ENCODE results near the gene SYK.

DNA sequence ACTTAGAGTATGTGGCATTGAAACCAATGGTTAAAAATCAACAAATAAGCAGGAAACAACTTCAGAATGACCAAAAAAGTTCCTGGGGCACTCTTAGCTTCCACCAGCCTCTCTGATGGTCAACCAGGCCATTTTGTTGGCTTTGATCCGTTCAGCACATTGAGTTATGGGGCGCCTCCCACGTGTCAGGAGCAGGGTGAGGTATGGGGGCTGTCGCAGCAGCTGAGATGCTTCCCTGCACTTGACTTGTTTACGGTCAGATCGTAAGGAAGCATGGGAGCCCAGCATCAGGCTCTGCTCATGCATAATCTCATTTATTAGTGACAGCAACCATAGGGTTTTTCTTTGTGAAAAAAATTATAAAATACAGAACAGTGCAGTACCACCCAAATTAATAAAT lies 16.7 kb downstream of the SYK start:
- TF ChIP-seq, protein P1, sequence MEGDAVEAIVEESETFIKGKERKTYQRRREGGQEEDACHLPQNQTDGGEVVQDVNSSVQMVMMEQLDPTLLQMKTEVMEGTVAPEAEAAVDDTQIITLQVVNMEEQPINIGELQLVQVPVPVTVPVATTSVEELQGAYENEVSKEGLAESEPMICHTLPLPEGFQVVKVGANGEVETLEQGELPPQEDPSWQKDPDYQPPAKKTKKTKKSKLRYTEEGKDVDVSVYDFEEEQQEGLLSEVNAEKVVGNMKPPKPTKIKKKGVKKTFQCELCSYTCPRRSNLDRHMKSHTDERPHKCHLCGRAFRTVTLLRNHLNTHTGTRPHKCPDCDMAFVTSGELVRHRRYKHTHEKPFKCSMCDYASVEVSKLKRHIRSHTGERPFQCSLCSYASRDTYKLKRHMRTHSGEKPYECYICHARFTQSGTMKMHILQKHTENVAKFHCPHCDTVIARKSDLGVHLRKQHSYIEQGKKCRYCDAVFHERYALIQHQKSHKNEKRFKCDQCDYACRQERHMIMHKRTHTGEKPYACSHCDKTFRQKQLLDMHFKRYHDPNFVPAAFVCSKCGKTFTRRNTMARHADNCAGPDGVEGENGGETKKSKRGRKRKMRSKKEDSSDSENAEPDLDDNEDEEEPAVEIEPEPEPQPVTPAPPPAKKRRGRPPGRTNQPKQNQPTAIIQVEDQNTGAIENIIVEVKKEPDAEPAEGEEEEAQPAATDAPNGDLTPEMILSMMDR (IDR thresholded peaks at IDR 0.05), result no peak
- TF ChIP-seq POLR2A (IDR thresholded peaks at IDR 0.05), result no peak
